T-helper 1 cell treated with Interleukin-12 subunit alpha and Interleukin-12 subunit beta and Interleukin-4 antibody, amounts not matched to agents 30 μg/mL and 1 μg/mL, for 36 hours (primary cell): Measurements from ENCODE around the gene PGBD4.

Experiments
- H3K27ac Mint-ChIP-seq: one replicate; pipeline ENCODE4 v1.8.0; 2021; ENCODE audit warnings: mild to moderate bottlenecking, mixed read lengths
- H3K27me3 Mint-ChIP-seq: one replicate; pipeline ENCODE4 v1.8.0; 2021; ENCODE audit warnings: low read depth, mixed read lengths
- H3K36me3 Mint-ChIP-seq: one replicate; pipeline ENCODE4 v1.8.0; 2021; ENCODE audit warnings: low read depth, mixed read lengths
- H3K4me1 Mint-ChIP-seq: one replicate; pipeline ENCODE4 v1.8.0; 2021; ENCODE audit warnings: low read depth, mixed read lengths
- H3K4me3 Mint-ChIP-seq: one replicate; pipeline ENCODE4 v1.8.0; 2021; ENCODE audit warnings: mild to moderate bottlenecking, moderate library complexity, mixed read lengths
- H3K9me3 Mint-ChIP-seq: one replicate; pipeline ENCODE4 v1.8.0; 2021; ENCODE audit warnings: mixed read lengths

PGBD4 gene

GRCh38 chr15:34101366-34102174, at the start of gene PGBD4, which contains the start of gene EMC7:
Gene PGBD4 (plus strand): TSS chr15:34102083. CDS start chr15:34102532, 449 bp downstream.
Gene EMC7 (minus strand): TSS chr15:34101862. CDS start chr15:34101839, 23 bp downstream.
- peak within 1 kb of the TSS; percentile 97 for H3K27ac Mint-ChIP-seq
- peaks cover 28% of the 10 kb centered on the region for H3K4me1 Mint-ChIP-seq

GRCh38 chr15:34054081-34054707, 47.7 kb upstream of the PGBD4 start:
- Mint-ChIP-seq H3K27me3 (peaks cover 27% of the 10 kb centered on the region), H3K9me3 (peaks cover 29% of the 10 kb centered on the region), H3K36me3 (peaks cover 4% of the 10 kb centered on the region), H3K4me3 (no peak overlapping the region), H3K27ac (no peak overlapping the region), H3K4me1 (no peaks in the 10 kb centered on the region)

More at GRCh38 chr15:34101366-34102174, at the start of gene PGBD4, which contains the start of gene EMC7:
- Mint-ChIP-seq H3K9me3 (no peaks in the 10 kb centered on the region), H3K4me3 (peak within 1 kb of the TSS; percentile 99), H3K27me3 (no peaks in the 10 kb centered on the region), H3K36me3 (peaks cover 22% of the 10 kb centered on the region)

GRCh38 chr15:34055868-34056595, 45.9 kb upstream of the PGBD4 start:
- Mint-ChIP-seq H3K4me1 (no peaks in the 10 kb centered on the region), H3K27ac (no peak overlapping the region), H3K9me3 (peaks cover 14% of the 10 kb centered on the region), H3K4me3 (no peak overlapping the region), H3K36me3 (no peaks in the 10 kb centered on the region), H3K27me3 (peaks cover 18% of the 10 kb centered on the region)

GRCh38 chr15:34056911-34057310, 45.0 kb upstream of the PGBD4 start:
- Mint-ChIP-seq H3K27me3 (peaks cover 11% of the 10 kb centered on the region), H3K4me3 (no peak overlapping the region), H3K27ac (no peak overlapping the region), H3K4me1 (peaks cover under 1% of the 10 kb centered on the region), H3K9me3 (peaks cover 6% of the 10 kb centered on the region), H3K36me3 (no peaks in the 10 kb centered on the region)

GRCh38 chr15:34059476-34059875, 42.4 kb upstream of the PGBD4 start:
- Mint-ChIP-seq H3K4me3 (no peak overlapping the region), H3K27ac (no peak overlapping the region), H3K4me1 (peaks cover 2% of the 10 kb centered on the region), H3K36me3 (no peaks in the 10 kb centered on the region), H3K9me3 (no peaks in the 10 kb centered on the region), H3K27me3 (peaks cover 4% of the 10 kb centered on the region)

- Mint-ChIP-seq H3K9me3 (no peaks in the 10 kb centered on the region), H3K27ac (no peak overlapping the region), H3K4me3 (no peak overlapping the region), H3K27me3 (peaks cover 4% of the 10 kb centered on the region), H3K36me3 (no peaks in the 10 kb centered on the region), H3K4me1 (peaks cover 2% of the 10 kb centered on the region)
Observed at GRCh38 chr15:34059946-34060345, 41.9 kb upstream of the PGBD4 start.

- H3K36me3 Mint-ChIP-seq, result no peaks in the 10 kb centered on the region
- no peak overlapping the region for H3K4me3 Mint-ChIP-seq
- H3K27ac Mint-ChIP-seq, result no peak overlapping the region
- H3K4me1 Mint-ChIP-seq, result peaks cover 2% of the 10 kb centered on the region
- H3K9me3 Mint-ChIP-seq, result no peaks in the 10 kb centered on the region
- H3K27me3 Mint-ChIP-seq, result peaks cover 3% of the 10 kb centered on the region
Observed at GRCh38 chr15:34064438-34064837, 37.4 kb upstream of the PGBD4 start.

- Mint-ChIP-seq H3K27me3 (no peaks in the 10 kb centered on the region), H3K27ac (no peak overlapping the region), H3K9me3 (no peaks in the 10 kb centered on the region), H3K4me3 (no peak overlapping the region), H3K36me3 (no peaks in the 10 kb centered on the region), H3K4me1 (peaks cover 2% of the 10 kb centered on the region)
Observed at GRCh38 chr15:34065261-34065660, 36.6 kb upstream of the PGBD4 start.

GRCh38 chr15:34065941-34066340, 35.9 kb upstream of the PGBD4 start:
- no peak overlapping the region for H3K4me3 Mint-ChIP-seq
- no peaks in the 10 kb centered on the region for H3K9me3 Mint-ChIP-seq
- peaks cover 2% of the 10 kb centered on the region for H3K4me1 Mint-ChIP-seq
- H3K36me3 Mint-ChIP-seq, result no peaks in the 10 kb centered on the region
- H3K27ac Mint-ChIP-seq, result no peak overlapping the region
- H3K27me3 Mint-ChIP-seq, result no peaks in the 10 kb centered on the region

- Mint-ChIP-seq H3K27me3 (no peaks in the 10 kb centered on the region), H3K4me1 (no peaks in the 10 kb centered on the region), H3K9me3 (no peaks in the 10 kb centered on the region), H3K36me3 (peaks cover 3% of the 10 kb centered on the region), H3K4me3 (no peak overlapping the region), H3K27ac (no peak overlapping the region)
Observed at GRCh38 chr15:34070003-34070402, 31.9 kb upstream of the PGBD4 start.

GRCh38 chr15:34076785-34077184, 25.1 kb upstream of the PGBD4 start:
- Mint-ChIP-seq H3K9me3 (no peaks in the 10 kb centered on the region), H3K36me3 (peaks cover 6% of the 10 kb centered on the region), H3K27me3 (no peaks in the 10 kb centered on the region), H3K4me1 (no peaks in the 10 kb centered on the region), H3K4me3 (no peak overlapping the region), H3K27ac (no peak overlapping the region)

GRCh38 chr15:34078900-34079299, 23.0 kb upstream of the PGBD4 start:
- no peaks in the 10 kb centered on the region for H3K4me1 Mint-ChIP-seq
- H3K27me3 Mint-ChIP-seq, result no peaks in the 10 kb centered on the region
- H3K9me3 Mint-ChIP-seq, result no peaks in the 10 kb centered on the region
- H3K36me3 Mint-ChIP-seq, result peaks cover 12% of the 10 kb centered on the region
- H3K4me3 Mint-ChIP-seq, result no peak overlapping the region
- H3K27ac Mint-ChIP-seq, result no peak overlapping the region

- Mint-ChIP-seq H3K9me3 (no peaks in the 10 kb centered on the region), H3K36me3 (peaks cover 15% of the 10 kb centered on the region), H3K4me3 (no peak overlapping the region), H3K4me1 (no peaks in the 10 kb centered on the region), H3K27me3 (no peaks in the 10 kb centered on the region), H3K27ac (no peak overlapping the region)
Observed at GRCh38 chr15:34079904-34080303, 22.0 kb upstream of the PGBD4 start.

- no peak overlapping the region for H3K27ac Mint-ChIP-seq
- no peaks in the 10 kb centered on the region for H3K9me3 Mint-ChIP-seq
- H3K4me1 Mint-ChIP-seq, result peaks cover 2% of the 10 kb centered on the region
- H3K36me3 Mint-ChIP-seq, result peaks cover 27% of the 10 kb centered on the region
- H3K27me3 Mint-ChIP-seq, result no peaks in the 10 kb centered on the region
- H3K4me3 Mint-ChIP-seq, result no peak overlapping the region
Observed at GRCh38 chr15:34084086-34084485, 17.8 kb upstream of the PGBD4 start.
